NCI-H1694 (cell line): ENCODE data around the gene PDIA5.
A peak's percentile ranks its signal among the peaks of the same experiment; 100 is the strongest.
"Not testable (repeated sequence)": the region's sequence is repeated elsewhere in the genome, so short reads cannot be mapped to it uniquely, and the experiment has no call there.

Experiments used
- DNase-seq: peaks from one replicate; lab custom pipeline; 2025; lab: John Stamatoyannopoulos, UW

PDIA5 gene

GRCh38 chr3:123093696-123094095, 26.9 kb downstream of the PDIA5 start:
- no peak for DNase-seq

- no peak for DNase-seq
These were observed 27.9 kb downstream of the PDIA5 start for GRCh38 chr3:123094516-123095313.

GRCh38 chr3:123096126-123096525, 29.3 kb downstream of the PDIA5 start:
- DNase-seq = no peak

- no peak for DNase-seq
These were observed 29.9 kb downstream of the PDIA5 start for GRCh38 chr3:123096731-123097130.

- no peak for DNase-seq
These were observed 31.9 kb downstream of the PDIA5 start for GRCh38 chr3:123098426-123099330.

GRCh38 chr3:123099331-123100192, 32.7 kb downstream of the PDIA5 start:
- no peak for DNase-seq

GRCh38 chr3:123100193-123100776, 33.5 kb downstream of the PDIA5 start:
- no peak for DNase-seq

- no peak for DNase-seq
These were observed 35.4 kb downstream of the PDIA5 start for GRCh38 chr3:123102249-123102648.

GRCh38 chr3:123102826-123103225, 36.0 kb downstream of the PDIA5 start:
- DNase-seq = no peak

- DNase-seq = no peak
These were observed 37.7 kb downstream of the PDIA5 start for GRCh38 chr3:123104550-123104949.

- no peak for DNase-seq
These were observed 38.7 kb downstream of the PDIA5 start for GRCh38 chr3:123105201-123106189.

- peak; percentile 50 for DNase-seq
These were observed 43.6 kb downstream of the PDIA5 start for GRCh38 chr3:123110282-123110975.

GRCh38 chr3:123110976-123111615, 44.3 kb downstream of the PDIA5 start:
- peak; percentile 79 for DNase-seq

GRCh38 chr3:123111640-123112039, 44.8 kb downstream of the PDIA5 start:
- DNase-seq = no peak

GRCh38 chr3:123112232-123112631, 45.4 kb downstream of the PDIA5 start:
- DNase-seq = no peak

- not testable (repeated sequence) for DNase-seq
These were observed 45.8 kb downstream of the PDIA5 start for GRCh38 chr3:123112656-123113055.

- DNase-seq = no peak
These were observed 47.1 kb downstream of the PDIA5 start for GRCh38 chr3:123113889-123114450.

- no peak for DNase-seq
These were observed 49.3 kb downstream of the PDIA5 start for GRCh38 chr3:123116116-123116515.

GRCh38 chr3:123119388-123119787, 52.6 kb downstream of the PDIA5 start:
- no peak for DNase-seq
